DMS79 treated with DMSO at 0.1 percent for 48 hours (cell line): ENCODE results near the gene BPIFA1.

Experiments used
- DNase-seq: peaks from one replicate; lab custom pipeline; 2025; lab: John Stamatoyannopoulos, UW

The BPIFA1 gene

GRCh38 chr20:33277471-33278441 lies 42.0 kb downstream of the BPIFA1 start:
- no peak for DNase-seq

GRCh38 chr20:33278700-33279099 lies 42.9 kb downstream of the BPIFA1 start:
- no peak for DNase-seq

- DNase-seq, result no peak
These were observed 43.6 kb downstream of the BPIFA1 start for GRCh38 chr20:33279261-33279910.

- no peak for DNase-seq
These were observed 44.3 kb downstream of the BPIFA1 start for GRCh38 chr20:33280000-33280680.

- DNase-seq, result no peak
These were observed 45.0 kb downstream of the BPIFA1 start for GRCh38 chr20:33280775-33281174.

GRCh38 chr20:33281550-33282146 lies 45.9 kb downstream of the BPIFA1 start:
- peak; percentile 15 for DNase-seq

- DNase-seq, result no peak
These were observed 46.6 kb downstream of the BPIFA1 start for GRCh38 chr20:33282196-33282934.

GRCh38 chr20:33282991-33283555 lies 47.3 kb downstream of the BPIFA1 start, which contains the start of gene BPIFB1:
Gene BPIFB1 (plus strand): TSS chr20:33283214. CDS start chr20:33286074, 2,860 bp downstream.
- DNase-seq, result no peak

- DNase-seq, result peak; percentile 7
These were observed 48.5 kb downstream of the BPIFA1 start for GRCh38 chr20:33284284-33284683.

- no peak for DNase-seq
These were observed 49.1 kb downstream of the BPIFA1 start for GRCh38 chr20:33284937-33285336.

GRCh38 chr20:33285861-33286495 lies 50.2 kb downstream of the BPIFA1 start:
- no peak for DNase-seq

GRCh38 chr20:33287884-33288283 lies 52.1 kb downstream of the BPIFA1 start:
- DNase-seq, result no peak

- no peak for DNase-seq
These were observed 55.1 kb downstream of the BPIFA1 start for GRCh38 chr20:33290852-33291251.

- no peak for DNase-seq
These were observed 55.6 kb downstream of the BPIFA1 start for GRCh38 chr20:33291416-33291815.

- no peak for DNase-seq
These were observed 56.1 kb downstream of the BPIFA1 start for GRCh38 chr20:33291830-33292355.
